ENCODE data around the gene CWC15.

- TF ChIP-seq, protein P1, sequence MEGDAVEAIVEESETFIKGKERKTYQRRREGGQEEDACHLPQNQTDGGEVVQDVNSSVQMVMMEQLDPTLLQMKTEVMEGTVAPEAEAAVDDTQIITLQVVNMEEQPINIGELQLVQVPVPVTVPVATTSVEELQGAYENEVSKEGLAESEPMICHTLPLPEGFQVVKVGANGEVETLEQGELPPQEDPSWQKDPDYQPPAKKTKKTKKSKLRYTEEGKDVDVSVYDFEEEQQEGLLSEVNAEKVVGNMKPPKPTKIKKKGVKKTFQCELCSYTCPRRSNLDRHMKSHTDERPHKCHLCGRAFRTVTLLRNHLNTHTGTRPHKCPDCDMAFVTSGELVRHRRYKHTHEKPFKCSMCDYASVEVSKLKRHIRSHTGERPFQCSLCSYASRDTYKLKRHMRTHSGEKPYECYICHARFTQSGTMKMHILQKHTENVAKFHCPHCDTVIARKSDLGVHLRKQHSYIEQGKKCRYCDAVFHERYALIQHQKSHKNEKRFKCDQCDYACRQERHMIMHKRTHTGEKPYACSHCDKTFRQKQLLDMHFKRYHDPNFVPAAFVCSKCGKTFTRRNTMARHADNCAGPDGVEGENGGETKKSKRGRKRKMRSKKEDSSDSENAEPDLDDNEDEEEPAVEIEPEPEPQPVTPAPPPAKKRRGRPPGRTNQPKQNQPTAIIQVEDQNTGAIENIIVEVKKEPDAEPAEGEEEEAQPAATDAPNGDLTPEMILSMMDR (conservative IDR thresholded peaks at IDR 0.05; ENCODE audit: low read length): no peak
- TF ChIP-seq EZH2phosphoT487 (IDR thresholded peaks at IDR 0.05; ENCODE audit: borderline replicate concordance, low read depth, low read length): no peak
Observed at GRCh38 chr11:94923004-94923334, 50.4 kb downstream of the CWC15 start.

Measured in OCI-LY7 (cell line).